ENCODE data around the gene RAB11FIP4. TPM values are rescaled to one million over a fixed set of nuclear protein-coding genes. Genes with fewer than 3 reads are reported as not detected.
A peak's percentile ranks its signal among the peaks of the same experiment; 100 is the strongest.

RAB11FIP4 gene
- total and polyA plus RNA-seq, 2 donors (not counting 3 experiments of a cell fraction or from before 2014, with no cell fraction given): 0.08 to 0.38 TPM

- Histone ChIP-seq H3K27me3 (ENCODE audit: control insufficient read depth in 2 of 2, insufficient read depth in 2 of 2, low read length in 2 of 2) (no peaks in the 10 kb centered on the region), H3K4me3 (replicated peaks in 1 of 3; ENCODE audit: insufficient read depth in 1 of 3, low read depth in 1 of 3, low read length in 3 of 3) (no peak overlapping the region), H4K20me1 (replicated peaks; ENCODE audit: control insufficient read depth, extremely low read depth, insufficient read depth, low read length) (no peaks in the 10 kb centered on the region), H3K36me3 (ENCODE audit: control insufficient read depth in 2 of 2, extremely low read depth in 1 of 2, insufficient read depth in 2 of 2, low read length in 2 of 2) (peaks cover 4 to 5% of the 10 kb centered on the region in 2 experiments), H3K9me1 (replicated peaks; ENCODE audit: control insufficient read depth, extremely low read depth, insufficient read depth, low read length) (no peaks in the 10 kb centered on the region), H3K9me3 (replicated peaks; ENCODE audit: control insufficient read depth, insufficient read depth, low read length) (no peaks in the 10 kb centered on the region), H3K79me2 (ENCODE audit: control insufficient read depth, insufficient read depth, low read length) (peaks cover 4% of the 10 kb centered on the region), H3K4me2 (ENCODE audit: insufficient read depth, low read length) (peak overlapping the region; percentile 33), H2AFZ (ENCODE audit: low read depth, low read length) (no peak overlapping the region), H3K9ac (replicated peaks; ENCODE audit: extremely low read depth, insufficient read depth, low read length) (peak overlapping the region; percentile 26), H3K4me1 (ENCODE audit: control insufficient read depth, extremely low read depth, insufficient read depth, low read length) (peaks cover 57% of the 10 kb centered on the region), H3K27ac (ENCODE audit: insufficient read depth, low read depth, low read length) (peak overlapping the region; percentile 59)
- FAIRE-seq (peak; percentile 93), DNase-seq (ENCODE audit: low read depth, low spot score) (peak; percentile 60)
- TF ChIP-seq FOS (IDR thresholded peaks at IDR 0.05; ENCODE audit: borderline replicate concordance, insufficient read depth, low read length) (no peak), EZH2 (IDR thresholded peaks at IDR 0.05; ENCODE audit: borderline replicate concordance, low read depth, low read length, severe bottlenecking) (no peak), JUN (IDR thresholded peaks at IDR 0.05; ENCODE audit: borderline replicate concordance, insufficient read depth, insufficient read length, low read depth) (no peak), POLR2AphosphoS5 (IDR thresholded peaks at IDR 0.05; ENCODE audit: insufficient read depth, low read depth, low read length) (no peak), MYC (IDR thresholded peaks at IDR 0.05; ENCODE audit: low read depth, low read length) (no peak), GATA2 (IDR thresholded peaks at IDR 0.05; ENCODE audit: insufficient read depth, insufficient read length, low read depth, low read length) (no peak), POLR2A (IDR thresholded peaks at IDR 0.05; ENCODE audit: low read depth, low read length) (no peak), MAX (IDR thresholded peaks at IDR 0.05; ENCODE audit: insufficient read depth, insufficient read length) (no peak), CTCF (IDR thresholded peaks at IDR 0.05; ENCODE audit: extremely low read depth in 1 of 2, insufficient read depth in 1 of 2, low read depth in 1 of 2, low read length in 2 of 2) (no peak)
- ChIA-PET POLR2A (interaction anchor here (0.9 to 1.8 kb wide), 2 partner anchors 20 to 247 kb away, joined by 3 to 8 read pairs; no protein-coding TSS in a partner anchor), CTCF (interaction anchor here (0.9 to 3.9 kb wide), 8 partner anchors 15 to 320 kb away, joined by 3 to 33 read pairs (median 8); partner anchors contain the start of gene UTP6)
- BruUV-seq (replicated peaks): no TSS peak
- intact Hi-C loops (cut with micrococcal nuclease): loop anchor here (1.0 kb wide), 3 partner anchors 15 to 141 kb away; no protein-coding TSS in a partner anchor
- dilution Hi-C loops (cut with MboI; ENCODE audit: extremely low pct_ligation_motif_present, low sequenced_read_pairs): no loop called here
These were observed 190.0 kb downstream of the RAB11FIP4 start for GRCh38 chr17:31581491-31581890.
